Fibroblast of mammary gland (primary cell): ENCODE measurements around the gene LSMEM2.
A peak's percentile ranks its signal among the peaks of the same experiment; 100 is the strongest.

ENCODE experiments used
- DNase-seq: peaks from one replicate; pipeline ENCODE4 v3.0.0-alpha.2; 2010; ENCODE audit warnings: low read depth
- H3K4me3 ChIP-seq: 2 replicates; pipeline ENCODE4 v1.5.1; 2011; ENCODE audit warnings: low read depth, mild to moderate bottlenecking, low read length, moderate library complexity; ENCODE audit not compliant: control insufficient read depth
- CTCF ChIP-seq: conservative IDR thresholded peaks from 2 replicates; pipeline ENCODE4 v1.5.1; 2011; ENCODE audit warnings: low read depth, low read length, inconsistent platforms; ENCODE audit not compliant: control insufficient read depth, insufficient read depth

LSMEM2 gene

GRCh38 chr3:50319181-50319893, 40.5 kb downstream of the LSMEM2 start:
- no peak for TF ChIP-seq CTCF
- H3K4me3 ChIP-seq: no peak overlapping the region
- DNase-seq: no peak

- no peak for DNase-seq
- TF ChIP-seq CTCF: no peak
- peak overlapping the region; percentile 84 for H3K4me3 ChIP-seq
Observed at GRCh38 chr3:50319894-50320625, 41.2 kb downstream of the LSMEM2 start.

- peak; percentile 44 for DNase-seq
- H3K4me3 ChIP-seq: peak overlapping the region; percentile 84
- no peak for TF ChIP-seq CTCF
Observed at GRCh38 chr3:50320853-50321335, 42.0 kb downstream of the LSMEM2 start.

- TF ChIP-seq CTCF: peak; percentile 44
- DNase-seq: peak; percentile 79
- peak overlapping the region; percentile 84 for H3K4me3 ChIP-seq
Observed at GRCh38 chr3:50321336-50322114, 42.6 kb downstream of the LSMEM2 start.

GRCh38 chr3:50322115-50322385, 43.2 kb downstream of the LSMEM2 start:
- TF ChIP-seq CTCF: no peak
- no peak for DNase-seq
- H3K4me3 ChIP-seq: peak overlapping the region; percentile 84

GRCh38 chr3:50322386-50323091, 43.7 kb downstream of the LSMEM2 start, which contains the start of gene HYAL2:
Gene HYAL2 (minus strand): TSS chr3:50322745. CDS start chr3:50320489, 2,256 bp downstream.
- no peak for TF ChIP-seq CTCF
- no peak for DNase-seq
- H3K4me3 ChIP-seq: peak within 1 kb of the TSS; percentile 84
